Epithelial cell of prostate (primary cell): ENCODE measurements around the gene MRPL2.
A peak's percentile ranks its signal among the peaks of the same experiment; 100 is the strongest.
"Not testable (repeated sequence)": the region's sequence is repeated elsewhere in the genome, so short reads cannot be mapped to it uniquely, and the experiment has no call there.

Source experiments
- DNase-seq: peaks from one replicate; pipeline ENCODE4 v3.0.0-alpha.2; 2011; ENCODE audit warnings: low read depth, low spot score
- H3K27ac ChIP-seq: fragments of 450-650 bp; 2 replicates; pipeline ENCODE4 v1.5.1; 2017; ENCODE audit warnings: mild to moderate bottlenecking

MRPL2 gene

DNA sequence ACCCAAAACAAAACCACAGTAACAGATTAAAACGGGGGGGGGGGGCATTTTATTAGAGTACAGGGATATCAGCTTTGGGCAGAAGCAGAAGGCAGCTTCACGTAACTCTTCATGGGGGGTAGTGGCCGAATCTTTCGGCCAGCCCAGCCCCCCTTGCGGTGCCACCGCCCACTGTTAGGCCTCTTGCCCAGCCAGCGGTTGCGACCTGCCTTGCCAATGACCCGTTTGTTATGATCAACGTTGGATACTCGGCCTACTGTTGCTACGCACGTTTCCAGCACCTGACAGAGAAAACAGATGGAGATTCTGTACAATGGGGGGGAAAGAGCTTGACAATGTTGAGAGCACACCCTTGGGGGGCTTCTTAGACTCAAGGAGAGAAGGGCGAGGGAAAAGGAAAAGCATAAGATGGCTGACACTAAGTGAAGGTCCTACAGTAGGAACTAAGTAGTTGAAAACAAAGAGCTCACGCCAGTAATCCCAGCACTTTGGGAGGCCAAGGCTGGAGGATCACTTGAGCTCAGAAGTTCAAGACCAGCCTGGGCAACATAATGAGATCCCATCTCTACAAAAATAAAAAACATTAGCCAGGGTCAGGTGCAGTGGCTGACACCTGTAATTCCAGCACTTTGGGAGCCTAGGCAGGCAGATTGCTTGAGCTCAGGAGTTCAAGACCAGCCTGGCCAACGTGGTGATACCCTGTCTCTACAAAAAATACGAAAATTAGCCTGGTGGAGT, 4.9 kb downstream of the MRPL2 start:
- DNase-seq: no peak

DNA sequence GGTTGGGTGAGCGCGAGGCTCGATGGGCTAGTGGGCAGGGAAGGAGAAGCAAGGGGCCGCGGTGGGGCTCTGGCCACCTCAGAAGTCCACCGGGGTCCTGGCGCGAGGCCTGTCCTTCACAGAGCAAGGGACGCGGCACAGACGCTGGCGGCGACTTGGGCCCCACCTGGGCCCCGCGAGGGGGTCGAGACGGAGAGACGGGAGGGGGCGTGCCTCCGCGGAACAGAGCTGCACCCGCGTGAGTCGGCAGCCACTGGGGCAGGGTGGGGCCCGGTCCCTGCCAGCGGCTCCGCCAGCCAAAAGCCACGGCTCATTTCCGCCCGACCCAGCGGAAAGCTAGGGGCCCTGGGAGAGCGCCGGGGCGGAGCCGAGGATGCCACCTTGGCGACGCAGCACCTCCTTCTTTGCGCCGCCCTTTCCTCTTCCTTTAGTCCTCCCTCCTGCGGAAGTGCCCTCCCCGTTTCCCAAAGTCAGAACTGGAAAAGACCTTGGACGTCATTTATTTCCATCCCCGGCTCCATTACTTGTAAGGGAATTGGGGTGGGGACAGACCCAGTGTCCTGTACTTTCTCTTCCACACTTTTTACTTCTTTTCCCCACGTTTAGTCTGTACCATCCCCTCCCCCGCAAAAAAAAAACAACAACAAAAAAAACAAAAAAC, 5.6 kb downstream of the MRPL2 start, which contains the start of gene CUL7:
CUL7 (minus strand) TSS at position 307 of the 661 bp plus-strand sequence. CDS start 1,063 bp downstream, outside the sequence.
- H3K27ac ChIP-seq: peak within 1 kb of the TSS; percentile 78
- DNase-seq: peak; percentile 63

More for the DNA sequence above, 4.9 kb downstream of the MRPL2 start:
- H3K27ac ChIP-seq: peak overlapping the region; percentile 78

DNA sequence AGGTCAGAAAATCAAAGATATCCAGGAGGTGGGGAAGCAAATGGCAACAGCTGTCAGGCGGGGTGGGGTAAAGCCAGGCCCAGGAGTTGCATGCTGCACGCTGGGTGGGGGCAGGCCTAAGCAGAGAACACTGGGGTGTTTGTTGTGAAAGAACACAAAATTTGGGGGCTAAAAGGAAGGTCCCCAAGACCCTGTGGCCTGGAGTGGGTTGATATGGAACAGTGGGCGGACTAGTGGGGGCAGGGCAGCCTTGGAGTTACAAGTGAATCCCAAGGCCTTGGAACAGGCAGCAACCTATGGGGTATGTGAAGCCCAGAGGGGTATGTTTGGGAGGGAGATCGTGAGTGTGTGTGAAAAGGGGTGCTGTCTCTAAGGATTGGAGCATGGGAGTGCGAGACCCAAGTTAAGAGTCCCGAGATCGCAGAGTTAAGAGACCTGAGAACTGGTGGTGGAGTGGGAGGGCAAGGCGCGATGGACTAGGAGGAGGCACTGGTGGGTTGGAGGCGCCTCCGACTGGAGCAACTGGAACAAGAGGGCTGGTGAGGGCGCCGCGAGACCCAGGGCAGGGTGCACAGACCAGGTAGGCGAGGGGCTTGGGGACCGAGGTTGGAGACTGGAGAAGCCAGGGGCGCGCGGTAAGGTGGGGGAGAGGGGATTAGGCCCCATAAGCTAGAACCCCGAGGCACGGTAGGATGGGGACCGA, 6.2 kb downstream of the MRPL2 start:
- peak overlapping the region; percentile 78 for H3K27ac ChIP-seq
- DNase-seq: no peak

DNA sequence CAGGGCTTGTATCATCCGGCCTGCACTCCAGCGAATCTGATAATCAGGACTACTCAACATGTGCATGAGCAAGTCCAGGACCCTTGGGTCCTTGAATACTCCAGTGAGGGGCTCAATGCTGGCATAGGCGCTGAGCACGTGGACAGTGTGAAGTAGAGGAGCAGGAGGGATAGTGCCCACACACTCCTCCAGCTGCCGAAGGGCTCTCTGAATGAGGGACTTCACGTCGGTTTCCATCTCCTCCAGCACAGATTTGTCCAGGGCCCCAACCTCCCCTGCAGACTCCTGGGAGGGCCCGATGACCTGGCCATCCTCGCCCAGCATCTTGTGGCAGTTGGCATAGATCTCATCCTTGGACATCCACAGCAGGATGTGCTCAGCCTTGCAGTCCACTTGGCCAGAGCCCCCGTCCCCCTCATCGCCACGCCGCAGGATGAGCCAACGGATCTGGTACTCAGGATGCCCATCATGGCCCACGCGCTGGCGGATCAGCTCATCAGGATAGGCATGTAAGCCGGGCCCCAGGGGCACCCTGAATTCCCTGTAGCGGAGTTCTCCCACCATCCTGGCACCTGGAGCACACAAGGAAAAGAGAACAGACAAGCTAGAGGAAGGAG, 6.9 kb downstream of the MRPL2 start:
- no peak overlapping the region for H3K27ac ChIP-seq
- no peak for DNase-seq

DNA sequence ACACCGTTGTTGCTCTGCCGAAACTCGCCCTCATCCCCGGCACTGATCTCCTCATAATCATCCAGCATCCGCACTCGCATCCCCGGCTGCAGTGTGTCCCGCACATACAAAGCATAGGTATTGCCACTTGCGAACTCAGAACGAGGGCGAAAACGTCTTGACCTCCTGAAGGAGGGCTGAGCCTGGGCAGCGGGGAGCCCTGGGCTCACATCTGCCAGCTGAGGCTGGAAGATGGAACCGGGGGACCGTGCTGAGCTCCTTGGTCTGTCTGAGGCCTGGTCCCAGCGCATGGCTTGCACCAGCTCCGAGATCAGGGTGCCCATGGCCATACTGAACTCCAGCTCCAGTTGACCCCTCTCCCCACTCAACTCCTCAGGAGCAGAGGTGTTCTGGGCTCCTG, 8.3 kb downstream of the MRPL2 start:
- no peak overlapping the region for H3K27ac ChIP-seq
- DNase-seq: no peak

DNA sequence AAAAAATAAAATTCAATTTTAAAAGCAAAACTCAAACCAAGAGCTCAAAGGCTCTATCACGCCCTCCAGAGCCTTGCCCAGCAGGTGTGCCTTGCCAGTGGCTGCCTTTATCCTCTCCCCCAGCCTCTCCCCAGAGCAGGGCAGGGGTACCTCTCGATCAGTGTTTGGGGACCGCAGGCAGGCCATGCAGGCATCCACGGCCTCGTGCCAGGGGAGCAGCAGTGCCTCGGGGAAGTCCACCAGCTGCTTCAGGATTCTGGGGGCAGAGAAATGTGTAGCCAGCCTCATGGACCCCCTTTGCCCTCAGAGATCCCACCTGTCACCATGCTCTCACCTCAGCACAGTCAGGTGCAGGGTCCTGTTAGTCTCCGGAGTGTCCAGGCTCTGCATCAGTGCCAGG, 11.2 kb downstream of the MRPL2 start:
- H3K27ac ChIP-seq: no peak overlapping the region
- DNase-seq: no peak

DNA sequence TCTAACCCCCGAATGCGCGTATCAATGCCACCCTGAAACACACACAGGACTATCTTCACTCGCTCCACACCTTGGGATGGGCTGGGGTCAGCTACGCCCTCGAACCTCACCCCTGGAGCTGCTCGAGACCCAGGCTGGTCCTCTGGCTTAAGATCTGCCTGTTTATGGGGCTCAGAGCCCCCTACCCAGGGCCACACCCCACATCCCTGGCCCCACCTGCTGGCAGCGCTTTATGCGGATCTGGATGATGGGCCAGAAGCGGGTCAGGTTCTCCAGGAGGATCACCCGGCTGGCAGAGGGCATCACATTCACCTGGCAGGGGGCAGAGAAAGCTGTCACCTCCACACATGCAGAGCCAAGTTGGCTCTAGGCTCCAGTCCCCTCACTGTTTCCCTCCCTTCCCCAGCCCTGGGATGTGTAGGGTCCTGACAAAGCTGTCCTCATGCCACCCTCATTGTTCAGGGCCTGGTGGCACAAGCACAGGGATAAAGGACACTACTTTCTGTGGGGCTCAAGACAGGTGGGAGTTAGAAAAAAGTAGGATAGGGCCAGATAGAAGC, 13.8 kb downstream of the MRPL2 start:
- DNase-seq: no peak
- H3K27ac ChIP-seq: no peak overlapping the region

DNA sequence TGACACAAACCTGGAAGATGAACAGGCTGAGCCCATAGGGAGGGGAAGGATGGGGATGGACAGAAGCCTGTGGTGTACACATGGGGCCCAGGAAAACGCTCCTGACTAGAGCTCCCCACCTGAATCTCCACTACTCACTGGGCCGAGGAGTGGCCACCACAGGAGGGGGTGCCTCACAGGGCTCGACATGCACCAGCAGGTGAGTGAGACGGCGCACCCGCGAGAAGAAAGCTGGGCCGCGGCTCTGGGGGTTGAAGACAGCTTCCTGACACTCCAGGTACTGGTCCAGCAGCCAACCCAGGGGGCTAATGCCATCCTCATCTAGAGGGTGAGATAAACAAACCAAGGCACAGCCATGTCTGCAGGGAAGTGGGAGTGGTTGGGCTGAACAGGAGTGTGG, 15.9 kb downstream of the MRPL2 start:
- DNase-seq: no peak
- H3K27ac ChIP-seq: no peak overlapping the region

DNA sequence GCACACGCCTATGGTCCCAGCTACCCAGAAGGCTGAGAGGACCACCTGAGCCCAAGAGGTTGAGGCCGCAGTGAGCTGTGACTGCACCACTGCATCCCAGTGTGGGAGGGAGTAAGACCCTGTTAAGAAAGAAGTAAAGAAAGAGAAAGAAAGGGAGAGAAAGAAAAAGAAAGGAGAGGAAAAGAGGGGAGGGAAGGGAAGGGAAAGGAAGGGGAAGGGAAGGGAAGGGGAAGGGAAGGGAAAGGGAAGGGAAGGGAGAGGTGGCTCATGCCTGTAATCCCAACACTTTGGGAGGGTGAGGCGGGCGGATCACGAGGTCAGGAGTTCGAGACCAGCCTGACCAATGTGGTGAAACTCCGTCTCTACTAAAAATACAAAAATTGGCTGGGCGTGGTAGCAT, 17.8 kb downstream of the MRPL2 start:
- not testable (repeated sequence) for DNase-seq, H3K27ac ChIP-seq

DNA sequence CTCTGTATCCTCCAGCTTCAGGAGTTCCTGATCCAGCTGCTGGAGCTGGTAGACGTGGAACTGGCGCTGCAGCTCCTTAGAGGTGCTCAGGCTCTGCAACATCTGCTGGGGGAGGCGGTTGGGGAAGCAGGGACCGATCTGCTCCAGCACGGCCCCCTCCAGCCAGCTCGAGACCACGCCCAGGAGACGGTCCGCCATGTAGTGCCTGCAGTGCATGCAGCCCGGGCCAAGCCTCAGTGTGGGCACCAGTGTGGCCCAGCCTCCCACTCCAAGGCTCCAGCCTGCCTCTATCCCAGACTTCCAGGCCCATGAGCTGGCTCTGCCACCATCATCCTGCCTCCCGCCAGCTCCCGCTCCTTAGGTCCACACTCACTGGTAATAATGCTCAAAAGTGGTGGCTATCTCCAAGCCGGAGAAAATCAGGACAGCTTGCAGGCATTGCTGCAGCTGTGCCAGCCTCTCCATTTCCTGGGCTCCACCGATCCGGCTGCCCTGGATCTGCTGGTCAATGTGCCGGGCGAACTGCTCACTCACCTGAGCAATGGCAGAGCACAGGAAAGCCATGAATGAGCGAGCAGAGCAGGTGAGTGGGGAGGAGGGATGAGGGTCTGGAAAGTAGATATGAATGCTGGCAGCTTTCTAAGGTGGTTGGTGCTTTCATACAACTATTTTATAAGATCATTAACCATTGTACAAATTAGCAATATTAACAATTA, 18.5 kb downstream of the MRPL2 start:
- no peak for DNase-seq
- H3K27ac ChIP-seq: no peak overlapping the region

DNA sequence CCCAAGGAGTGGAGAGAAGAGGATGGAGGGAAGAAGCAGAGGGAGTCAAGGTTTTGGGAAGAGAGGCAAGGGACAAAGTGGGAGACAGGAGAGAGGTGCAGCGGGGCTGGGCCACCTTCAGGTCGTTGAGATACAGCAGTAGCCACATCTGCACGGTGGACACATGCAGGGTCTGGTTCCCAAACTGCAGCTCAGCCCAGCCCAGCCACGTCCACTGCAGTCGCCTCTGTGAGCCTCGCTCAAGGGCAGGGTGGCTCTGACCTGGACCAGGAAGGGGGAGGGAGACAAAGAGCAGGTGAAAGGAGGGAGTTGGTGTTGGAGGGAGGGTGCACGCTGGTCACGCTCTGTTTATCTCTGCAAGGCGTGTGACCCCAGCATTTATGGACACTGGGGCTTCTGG, 20.5 kb downstream of the MRPL2 start:
- no peak overlapping the region for H3K27ac ChIP-seq
- DNase-seq: no peak

DNA sequence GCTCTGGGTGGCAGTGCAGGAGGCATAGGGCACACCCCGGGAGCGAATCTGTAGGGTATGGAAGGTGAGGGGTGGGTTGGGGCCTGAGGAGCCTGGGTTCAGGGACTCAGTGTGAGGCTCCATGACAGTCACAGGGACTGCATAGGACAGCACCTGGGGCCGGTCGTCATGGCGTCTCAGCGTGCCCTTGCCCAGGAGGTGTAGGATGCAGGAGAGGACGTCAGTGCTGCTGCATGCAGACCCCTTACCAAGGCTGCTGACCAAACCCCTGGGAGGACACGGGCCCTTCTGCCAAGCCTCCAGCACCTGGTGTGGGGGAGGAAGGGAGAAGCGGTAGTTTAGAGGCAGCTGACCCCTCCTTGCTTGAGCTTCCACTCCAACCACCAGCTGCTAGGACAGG, 21.5 kb downstream of the MRPL2 start:
- DNase-seq: no peak
- no peak overlapping the region for H3K27ac ChIP-seq

DNA sequence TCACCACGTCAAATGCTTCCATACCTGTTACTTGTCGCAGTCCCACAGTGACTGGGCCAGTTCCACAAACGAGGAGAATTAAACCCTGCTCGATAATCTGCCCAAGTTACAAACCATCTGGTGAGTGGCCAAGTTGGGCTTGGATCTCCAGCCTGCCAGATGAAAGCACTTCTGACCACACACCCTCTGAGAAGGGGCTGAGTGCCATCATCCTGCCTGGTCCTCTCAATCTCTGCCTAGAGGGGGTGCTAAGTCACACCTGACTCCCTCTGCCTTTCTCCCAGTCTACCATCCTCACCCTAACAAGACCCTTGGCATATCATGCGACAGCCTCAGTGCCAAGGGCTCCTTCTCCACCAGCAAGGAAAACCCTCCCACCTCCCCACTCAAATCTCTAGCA, 22.0 kb downstream of the MRPL2 start:
- no peak overlapping the region for H3K27ac ChIP-seq
- no peak for DNase-seq

DNA sequence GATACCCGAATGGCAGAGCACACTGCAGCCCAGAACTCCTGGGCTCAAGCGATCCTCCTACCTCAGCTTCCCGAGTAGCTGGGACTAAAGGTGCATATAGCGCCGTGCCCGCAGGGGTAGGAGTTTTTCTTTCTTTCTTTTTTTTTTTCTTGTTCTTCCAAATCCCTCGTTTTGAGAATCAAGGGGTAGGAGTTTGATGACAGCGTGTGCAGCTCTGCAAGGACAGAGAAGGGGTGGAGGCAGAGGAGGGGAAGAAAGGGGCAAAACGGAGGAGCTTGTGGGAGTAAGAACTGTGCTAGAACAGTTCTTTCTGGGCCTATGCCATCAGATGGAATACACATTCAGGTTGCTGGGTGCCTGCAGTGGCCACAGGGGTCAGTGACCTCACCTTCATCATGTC, 22.5 kb downstream of the MRPL2 start:
- DNase-seq: no peak
- no peak overlapping the region for H3K27ac ChIP-seq

DNA sequence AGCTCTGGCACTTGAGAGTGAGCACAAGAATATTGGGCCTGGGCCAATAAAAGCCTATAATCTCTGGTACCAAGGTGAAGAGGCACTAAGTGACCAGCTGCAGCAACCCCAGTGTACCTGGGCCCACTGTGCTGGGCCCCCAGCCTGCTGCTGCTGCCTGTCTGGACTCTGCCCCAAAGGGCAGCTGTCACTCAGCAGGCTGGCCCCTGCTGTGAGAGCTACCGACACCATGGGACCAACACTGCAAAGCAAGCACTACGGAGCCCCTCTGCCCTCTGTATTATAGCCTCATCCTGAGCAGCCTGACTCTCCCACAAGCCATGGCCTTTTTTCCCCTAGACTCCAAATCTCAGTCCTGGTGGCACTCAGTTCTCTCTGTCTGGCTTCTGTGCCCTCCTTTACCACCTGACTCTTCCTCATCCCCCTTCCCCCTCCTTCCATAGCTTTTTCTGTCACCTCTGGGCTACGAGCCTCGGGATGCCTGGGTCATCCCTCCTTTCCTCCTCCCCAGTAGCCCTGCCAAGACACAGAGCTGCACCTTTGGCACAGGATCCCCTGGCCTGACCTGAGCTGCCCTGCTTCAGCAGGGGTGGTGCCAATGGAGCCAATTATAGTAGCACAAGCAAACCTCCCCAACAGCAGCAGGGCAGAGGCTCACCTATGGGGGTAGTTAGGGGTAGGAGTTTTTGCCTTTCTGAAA, 23.6 kb downstream of the MRPL2 start:
- no peak for DNase-seq

DNA sequence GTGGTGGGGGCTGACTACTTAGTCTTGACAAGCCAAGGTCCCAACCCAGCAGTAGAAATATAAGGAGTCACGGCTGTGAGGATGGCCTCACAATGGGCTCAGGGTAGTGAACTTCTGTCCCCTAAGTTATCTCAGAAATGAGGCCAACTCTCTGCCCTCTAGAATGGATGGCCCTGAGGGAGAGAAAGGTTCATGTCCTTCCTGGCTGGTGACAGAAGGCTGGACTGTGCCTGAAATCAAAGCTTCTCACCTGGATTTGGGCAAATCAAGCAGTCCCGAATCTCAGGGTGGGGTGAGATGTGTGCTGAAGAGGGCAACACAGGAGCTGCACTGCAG, 25.1 kb downstream of the MRPL2 start:
- H3K27ac ChIP-seq: no peak overlapping the region
- DNase-seq: no peak

More for the DNA sequence above, 23.6 kb downstream of the MRPL2 start:
- no peak overlapping the region for H3K27ac ChIP-seq

DNA sequence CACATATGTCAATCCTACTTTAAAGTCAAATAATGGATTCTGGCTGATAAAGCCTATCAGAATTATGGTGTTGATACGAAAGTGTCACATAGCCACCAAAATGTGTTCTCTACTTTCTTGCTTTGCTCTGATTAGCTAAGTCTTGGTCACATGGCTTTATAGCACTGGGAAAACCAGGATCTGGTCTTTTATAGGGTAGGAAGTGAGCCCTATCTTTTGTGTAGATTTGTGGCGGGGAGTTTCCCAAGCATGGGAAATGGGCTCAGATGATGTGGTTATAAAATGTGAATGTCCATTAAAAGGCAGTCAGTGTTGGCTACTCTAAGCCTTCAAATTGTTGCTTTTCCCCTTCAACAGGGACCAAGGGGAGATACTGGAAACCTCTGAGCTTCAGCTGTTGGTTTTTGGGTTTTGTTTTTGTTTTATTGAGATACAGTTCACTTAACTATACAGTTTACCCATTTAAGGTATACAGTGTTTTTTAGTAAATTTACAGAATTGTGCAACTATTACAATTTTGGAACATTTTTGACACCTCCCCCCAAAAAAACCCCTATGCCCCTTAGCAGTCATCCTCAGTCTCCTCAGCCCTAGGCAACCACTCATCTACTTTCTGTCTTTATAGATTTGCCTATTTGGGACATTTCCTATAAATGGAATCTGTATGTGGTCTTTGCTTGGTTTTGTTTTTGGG, 25.6 kb downstream of the MRPL2 start:
- DNase-seq: no peak
- no peak overlapping the region for H3K27ac ChIP-seq

DNA sequence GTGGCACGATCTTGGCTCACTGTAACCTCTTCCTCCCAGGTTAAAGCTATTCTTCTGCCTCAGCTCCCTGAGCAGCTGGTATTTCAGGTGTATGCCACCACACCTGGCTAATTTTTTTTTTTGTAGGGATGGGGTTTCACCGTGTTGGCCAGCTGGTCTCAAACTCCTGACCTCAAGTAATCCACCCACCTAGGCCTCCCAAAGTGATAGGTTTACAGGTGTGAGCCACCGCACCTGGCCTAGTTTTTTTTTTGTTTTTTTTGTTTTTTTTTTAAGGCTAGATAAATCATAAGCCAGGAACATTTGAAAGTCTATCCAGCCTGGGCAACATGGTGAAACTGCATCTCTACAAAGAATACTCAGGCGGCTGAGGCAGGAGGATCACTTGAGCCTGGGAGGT, 26.9 kb downstream of the MRPL2 start:
- no peak for DNase-seq
- H3K27ac ChIP-seq: no peak overlapping the region

DNA sequence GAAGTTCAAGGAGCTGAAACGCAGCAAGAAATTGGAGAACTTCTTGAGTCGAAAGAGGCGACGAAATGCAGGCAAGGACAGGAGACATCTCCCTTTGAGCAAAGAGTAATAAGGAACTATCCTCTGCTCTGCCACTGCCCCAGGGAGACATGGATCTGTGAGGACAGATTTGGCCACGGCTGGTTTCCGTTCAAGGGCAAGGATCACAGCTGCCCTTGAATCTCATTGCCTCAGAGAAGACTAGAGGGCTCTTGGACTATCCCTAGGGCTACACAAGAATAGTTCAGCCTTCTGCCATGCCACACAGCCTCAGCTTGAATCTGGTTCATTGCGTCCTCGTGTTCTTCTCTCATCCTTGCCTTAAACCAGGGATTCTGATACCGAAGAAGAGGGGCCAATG, 30.1 kb downstream of the MRPL2 start:
- H3K27ac ChIP-seq: no peak overlapping the region
- no peak for DNase-seq
